Measurements from ENCODE around the gene ETV5.

- TF ChIP-seq, protein P1, sequence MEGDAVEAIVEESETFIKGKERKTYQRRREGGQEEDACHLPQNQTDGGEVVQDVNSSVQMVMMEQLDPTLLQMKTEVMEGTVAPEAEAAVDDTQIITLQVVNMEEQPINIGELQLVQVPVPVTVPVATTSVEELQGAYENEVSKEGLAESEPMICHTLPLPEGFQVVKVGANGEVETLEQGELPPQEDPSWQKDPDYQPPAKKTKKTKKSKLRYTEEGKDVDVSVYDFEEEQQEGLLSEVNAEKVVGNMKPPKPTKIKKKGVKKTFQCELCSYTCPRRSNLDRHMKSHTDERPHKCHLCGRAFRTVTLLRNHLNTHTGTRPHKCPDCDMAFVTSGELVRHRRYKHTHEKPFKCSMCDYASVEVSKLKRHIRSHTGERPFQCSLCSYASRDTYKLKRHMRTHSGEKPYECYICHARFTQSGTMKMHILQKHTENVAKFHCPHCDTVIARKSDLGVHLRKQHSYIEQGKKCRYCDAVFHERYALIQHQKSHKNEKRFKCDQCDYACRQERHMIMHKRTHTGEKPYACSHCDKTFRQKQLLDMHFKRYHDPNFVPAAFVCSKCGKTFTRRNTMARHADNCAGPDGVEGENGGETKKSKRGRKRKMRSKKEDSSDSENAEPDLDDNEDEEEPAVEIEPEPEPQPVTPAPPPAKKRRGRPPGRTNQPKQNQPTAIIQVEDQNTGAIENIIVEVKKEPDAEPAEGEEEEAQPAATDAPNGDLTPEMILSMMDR (IDR thresholded peaks at IDR 0.05) = no peak
- TF ChIP-seq POLR2A (IDR thresholded peaks at IDR 0.05) (no peak), POLR2AphosphoS5 (IDR thresholded peaks at IDR 0.05) (no peak)
Measured at GRCh38 chr3:186049001-186049400, 59.9 kb downstream of the ETV5 start.
